22Rv1 (cell line): ENCODE measurements around the gene GPC6.

Source experiments
- H3K27ac ChIP-seq: fragments of 450-650 bp; 2 replicates; pipeline ENCODE4 v1.5.1; 2017
- CTCF ChIP-seq: fragments of 450-650 bp; IDR thresholded peaks from 2 replicates; pipeline ENCODE4 v1.5.1; 2017; ENCODE audit warnings: mild to moderate bottlenecking
- ZFX ChIP-seq: fragments of 450-650 bp; IDR thresholded peaks from 2 replicates; pipeline ENCODE4 v1.6.1; 2017; ENCODE audit warnings: antibody characterized with exemption, borderline replicate concordance

GPC6 gene

GRCh38 chr13:94121686-94122085, 895.1 kb downstream of the GPC6 start:
- no peak for TF ChIP-seq ZFX
- no peak for TF ChIP-seq CTCF
- peak overlapping the region; percentile 96 for H3K27ac ChIP-seq

- H3K27ac ChIP-seq = peak overlapping the region; percentile 96
- TF ChIP-seq ZFX = no peak
Measured at GRCh38 chr13:94122300-94122915, 895.8 kb downstream of the GPC6 start.

GRCh38 chr13:94123557-94123956, 897.0 kb downstream of the GPC6 start:
- peak overlapping the region; percentile 96 for H3K27ac ChIP-seq
- no peak for TF ChIP-seq ZFX
- no peak for TF ChIP-seq CTCF

- H3K27ac ChIP-seq = peak overlapping the region; percentile 49
- TF ChIP-seq CTCF (no peak), ZFX (no peak)
Measured at GRCh38 chr13:94128430-94128829, 901.8 kb downstream of the GPC6 start.

GRCh38 chr13:94129490-94129894, 902.9 kb downstream of the GPC6 start:
- TF ChIP-seq CTCF (no peak), ZFX (no peak)
- H3K27ac ChIP-seq = peak overlapping the region; percentile 49

- TF ChIP-seq CTCF (no peak), ZFX (no peak)
- peak overlapping the region; percentile 88; the same call in 1 of the 2 replicates for H3K27ac ChIP-seq
Measured at GRCh38 chr13:94138831-94139230, 912.2 kb downstream of the GPC6 start.

- TF ChIP-seq CTCF (no peak), ZFX (no peak)
Measured at GRCh38 chr13:94139393-94139995, 912.9 kb downstream of the GPC6 start.

More at GRCh38 chr13:94139393-94139995, 912.9 kb downstream of the GPC6 start:
- peak overlapping the region; percentile 88 for H3K27ac ChIP-seq
